NOMO-1 treated with DMSO at 0.1 percent for 48 hours (cell line): ENCODE measurements around the gene RHNO1.
"Not testable (repeated sequence)": the region's sequence is repeated elsewhere in the genome, so short reads cannot be mapped to it uniquely, and the experiment has no call there.

Source experiments
- DNase-seq: peaks from one replicate; lab custom pipeline; 2025; ENCODE audit not compliant: unreplicated experiment; lab: John Stamatoyannopoulos, UW

Gene RHNO1

GRCh38 chr12:2858334-2858733 is 18.7 kb upstream of the RHNO1 start:
- DNase-seq = no peak

GRCh38 chr12:2858944-2859421 is 18.0 kb upstream of the RHNO1 start:
- DNase-seq = no peak

- DNase-seq = no peak
These were observed 16.9 kb upstream of the RHNO1 start for GRCh38 chr12:2860170-2860569.

GRCh38 chr12:2862876-2863275 is 14.1 kb upstream of the RHNO1 start:
- DNase-seq = no peak

- DNase-seq = not testable (repeated sequence)
These were observed 13.6 kb upstream of the RHNO1 start for GRCh38 chr12:2863402-2863801.

GRCh38 chr12:2864198-2864597 is 12.8 kb upstream of the RHNO1 start:
- no peak for DNase-seq

GRCh38 chr12:2868986-2869632 is 7.9 kb upstream of the RHNO1 start:
- DNase-seq = not testable (repeated sequence)

- DNase-seq = peak; percentile 42
These were observed 484 bp upstream of the RHNO1 start for GRCh38 chr12:2876431-2877046.

- DNase-seq = peak; percentile 96
These were observed 1.1 kb downstream of the RHNO1 start for GRCh38 chr12:2877953-2878732.

GRCh38 chr12:2879853-2880252 is 2.8 kb downstream of the RHNO1 start:
- no peak for DNase-seq

GRCh38 chr12:2884810-2885209 is 7.8 kb downstream of the RHNO1 start:
- no peak for DNase-seq

GRCh38 chr12:2886768-2887450 is 9.9 kb downstream of the RHNO1 start:
- DNase-seq = no peak

- DNase-seq = no peak
These were observed 13.0 kb downstream of the RHNO1 start for GRCh38 chr12:2890001-2890387.

GRCh38 chr12:2890388-2891239 is 13.6 kb downstream of the RHNO1 start, which contains the start of gene TULP3:
TULP3 (plus strand) TSS chr12:2890891; CDS start chr12:2890948, 57 bp downstream.
- peak; percentile 92 for DNase-seq

- DNase-seq = no peak
These were observed 14.4 kb downstream of the RHNO1 start for GRCh38 chr12:2891240-2892053.

- DNase-seq = no peak
These were observed 15.2 kb downstream of the RHNO1 start for GRCh38 chr12:2892246-2892645.

GRCh38 chr12:2893007-2893406 is 16.0 kb downstream of the RHNO1 start:
- DNase-seq = no peak

- DNase-seq = no peak
These were observed 18.0 kb downstream of the RHNO1 start for GRCh38 chr12:2895051-2895451.

GRCh38 chr12:2895511-2895910 is 18.5 kb downstream of the RHNO1 start:
- DNase-seq = no peak

GRCh38 chr12:2897418-2897817 is 20.4 kb downstream of the RHNO1 start:
- DNase-seq = no peak
